Lung microvascular endothelial cell (primary cell): ENCODE results near the gene TEX47. TPM values are rescaled to one million over a fixed set of nuclear protein-coding genes. Genes with fewer than 3 reads are reported as not detected.
A peak's percentile ranks its signal among the peaks of the same experiment; 100 is the strongest.

Experiments
- DNase-seq, 2 donors: peaks; one replicate each; pipeline versions ENCODE4 v3.0.0 to v3.0.0-alpha.2; 2010; ENCODE audit warnings: low read depth in 2 of 2
- total RNA-seq: library from RNA; depleted of rRNA; stranded (reverse); fragments of >200 nt; gene quantifications from 2 replicates; pipeline ENCODE4 v1.2.1, GENCODE V29; 2014

The TEX47 gene
- total RNA-seq = not detected in 2 replicates

DNA sequence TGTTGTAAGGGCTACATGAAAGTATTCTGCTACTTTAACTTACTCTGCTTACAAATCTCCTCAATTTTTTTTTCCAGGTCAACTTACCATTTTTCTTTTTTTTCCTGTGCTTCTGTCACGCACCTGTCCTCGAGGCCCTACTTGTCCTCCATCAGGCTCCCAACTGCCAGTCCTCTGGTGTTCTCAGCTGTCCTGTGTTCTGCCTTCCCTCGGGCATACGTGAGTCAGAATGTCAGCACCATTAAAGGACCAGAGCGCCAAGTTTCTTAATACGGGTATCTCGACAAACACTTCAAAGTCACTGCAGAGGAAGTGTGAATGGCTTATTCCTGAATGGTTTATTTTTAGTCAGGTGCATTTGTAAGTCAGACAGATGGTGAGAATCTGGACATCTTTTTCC lies at the start of gene TEX47:
Gene TEX47 (minus strand): TSS at position 185 of the 400 bp plus-strand sequence. CDS start 795 bp downstream, outside the sequence.
- no peak for DNase-seq

DNA sequence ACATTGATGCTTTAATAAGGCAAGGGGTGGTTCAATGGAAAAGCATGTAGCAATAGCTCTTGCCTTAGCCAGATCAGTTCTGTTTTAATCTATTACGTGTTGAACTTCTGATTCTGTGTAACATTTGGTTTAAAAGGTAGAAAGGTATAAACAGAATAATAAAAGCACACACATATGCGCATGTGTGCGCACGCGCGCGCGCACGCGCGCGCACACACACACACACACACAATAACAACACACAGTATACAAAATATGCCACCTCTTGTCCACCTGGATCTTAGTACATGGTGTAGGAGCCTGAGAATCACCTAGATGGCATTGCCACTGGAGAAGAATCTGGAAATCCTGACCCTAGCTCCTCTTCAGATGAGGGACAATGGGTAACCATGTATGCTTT lies 49.6 kb upstream of the TEX47 start:
- no peak for DNase-seq

DNA sequence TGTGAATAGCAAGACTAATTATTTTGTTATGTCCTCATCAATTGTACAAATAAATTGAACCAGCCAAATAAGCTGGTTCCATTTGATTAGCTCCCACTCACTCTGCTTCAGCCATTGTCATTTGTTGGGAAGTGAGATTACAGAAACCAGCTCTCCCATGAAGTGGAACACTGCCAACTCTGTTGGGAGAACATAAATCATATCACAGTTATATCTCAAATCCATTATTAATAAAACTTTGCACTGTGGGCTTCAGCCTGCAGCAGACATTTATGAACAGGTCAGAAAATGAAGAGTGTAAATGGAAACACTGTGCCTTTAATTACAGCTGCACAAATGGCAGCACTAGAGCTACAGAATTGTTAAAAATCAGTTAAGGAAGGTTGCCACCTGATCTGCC lies 46.7 kb upstream of the TEX47 start:
- DNase-seq = peak in 1 of 2 donors; percentile 5

DNA sequence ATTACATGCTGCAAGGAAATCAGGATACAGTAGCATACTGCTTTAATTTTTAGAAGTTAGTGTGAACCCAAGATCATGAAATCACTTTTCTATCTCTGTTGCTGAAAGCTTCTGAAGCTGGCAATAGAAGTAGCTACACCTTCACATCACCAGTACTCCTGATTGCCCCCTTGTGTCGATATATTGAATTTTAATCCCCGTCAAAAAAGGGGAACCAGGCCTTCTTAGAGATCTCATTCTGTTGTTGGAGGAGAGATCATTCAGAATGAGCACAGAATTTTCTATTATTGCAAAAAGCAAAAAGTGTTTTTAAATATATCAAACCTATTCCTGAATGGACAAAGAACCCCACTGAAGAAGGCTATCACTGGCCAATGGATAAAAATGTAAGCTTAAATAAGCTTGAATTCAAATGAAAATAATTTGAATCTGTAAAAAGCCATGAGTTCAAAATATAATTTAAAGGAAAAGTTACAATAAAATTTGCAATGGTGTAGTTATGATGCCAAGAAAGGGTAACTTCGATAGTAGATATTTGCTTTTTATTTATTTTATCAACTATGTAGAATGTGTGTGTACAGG lies 39.7 kb upstream of the TEX47 start:
- DNase-seq = peak; percentile 28 to 56

DNA sequence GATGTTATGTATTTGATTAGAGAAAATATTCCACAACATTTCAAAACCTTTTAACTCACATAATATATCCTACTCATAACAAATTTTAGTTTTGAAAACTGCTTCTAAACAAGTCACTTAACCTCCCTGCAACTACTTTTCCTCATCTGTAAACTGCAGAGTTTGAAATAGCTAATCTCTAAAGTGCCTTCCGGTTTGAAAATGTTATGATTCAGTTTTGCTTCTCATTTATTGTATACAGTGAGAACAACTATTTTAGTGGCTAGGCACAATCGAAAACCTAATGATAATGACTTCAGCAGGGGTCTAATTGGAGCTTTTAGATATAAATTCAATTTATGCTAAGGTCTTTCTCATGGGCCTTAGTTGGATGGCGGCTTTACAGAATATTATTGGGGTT lies 30.7 kb upstream of the TEX47 start:
- no peak for DNase-seq

DNA sequence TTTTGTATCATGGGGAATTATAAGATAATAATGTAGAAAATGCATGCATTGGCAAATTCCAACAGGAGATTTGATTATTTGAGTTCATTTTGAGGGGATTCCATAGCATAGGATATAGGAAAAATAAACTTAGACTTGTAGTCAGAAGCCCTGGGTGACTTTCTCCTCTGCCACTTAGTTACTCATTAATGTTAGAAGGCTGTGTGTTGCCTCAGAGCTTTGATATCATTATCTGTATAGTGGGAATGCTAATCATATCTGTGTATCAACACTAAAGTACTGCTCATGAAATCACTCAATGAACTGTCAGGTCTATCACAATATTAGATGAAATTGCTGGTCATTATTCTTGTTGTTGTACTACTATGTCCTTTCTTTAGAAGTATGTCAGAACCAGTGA lies 23.0 kb upstream of the TEX47 start:
- no peak for DNase-seq

DNA sequence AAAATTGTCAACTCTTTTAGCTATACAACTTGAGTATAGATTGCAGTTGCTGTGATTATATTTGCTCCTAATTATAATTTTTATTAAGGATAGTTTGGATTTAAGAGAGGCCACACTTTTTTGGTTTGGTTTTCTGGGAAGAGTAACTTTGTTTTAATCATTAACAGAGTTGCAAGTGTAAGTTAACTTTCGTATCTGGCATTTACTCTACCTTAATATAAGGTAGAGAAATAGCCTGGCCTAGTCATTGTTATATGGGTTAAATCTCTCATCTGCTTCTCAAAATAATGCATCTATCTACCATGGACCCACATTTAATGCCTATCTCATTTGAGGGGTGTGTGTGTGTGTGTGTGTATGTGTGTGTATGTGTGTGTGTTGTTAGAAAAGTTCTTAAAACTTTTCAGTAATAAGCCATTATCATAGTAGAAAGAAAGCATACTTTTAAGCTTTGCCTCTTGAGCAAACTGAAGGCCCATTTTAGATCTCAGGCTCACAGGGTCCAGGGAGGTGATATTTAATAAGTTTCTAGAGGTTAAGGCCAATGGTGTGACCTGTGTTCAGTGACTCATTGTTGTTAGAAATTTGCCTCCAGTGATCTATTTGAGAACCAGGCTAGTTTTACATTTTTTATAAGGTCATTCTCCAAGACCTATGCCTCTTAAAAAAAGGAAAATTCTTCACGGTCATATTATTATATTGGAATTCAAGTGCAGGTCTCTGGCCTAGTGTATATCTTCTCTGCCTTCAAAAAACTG lies 10.9 kb upstream of the TEX47 start:
- DNase-seq = no peak

DNA sequence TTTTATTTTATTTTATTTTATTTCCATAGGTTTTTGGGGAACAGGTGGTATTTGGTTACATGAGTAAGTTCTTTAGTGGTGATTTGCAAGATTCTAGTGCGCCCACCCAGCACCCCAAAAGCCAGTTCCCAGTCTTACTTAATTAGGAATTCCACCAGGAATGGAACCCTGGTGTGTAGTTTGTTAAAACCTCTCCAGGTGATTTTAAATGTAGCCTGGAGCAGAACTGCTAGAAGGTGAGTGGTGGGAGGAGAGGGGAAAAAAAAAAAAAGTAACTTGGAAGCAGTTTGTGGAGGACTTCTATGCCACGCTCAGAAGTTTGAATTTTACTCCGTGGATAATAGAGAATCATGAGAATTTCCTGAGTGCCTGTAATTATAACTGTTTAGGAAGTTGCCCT lies 5.5 kb upstream of the TEX47 start:
- DNase-seq = no peak

DNA sequence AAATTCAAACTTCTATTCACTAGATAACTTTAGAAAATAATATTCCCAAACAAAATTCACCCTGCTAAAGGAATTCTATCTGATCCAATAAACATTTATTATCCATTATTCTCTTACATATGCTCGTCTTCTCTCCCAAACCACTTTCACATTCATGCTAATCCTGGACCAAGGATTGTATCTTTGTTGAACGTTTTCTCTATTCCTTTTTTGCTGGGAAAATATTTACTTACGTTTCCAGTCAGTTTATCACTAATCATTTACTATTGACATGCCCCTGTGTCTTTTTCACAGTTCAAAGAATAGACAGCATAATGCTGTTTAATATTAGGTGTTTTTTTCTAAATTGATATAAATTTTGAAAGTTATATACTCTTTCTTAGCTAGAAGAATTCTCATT lies 3.2 kb downstream of the TEX47 start:
- no peak for DNase-seq

DNA sequence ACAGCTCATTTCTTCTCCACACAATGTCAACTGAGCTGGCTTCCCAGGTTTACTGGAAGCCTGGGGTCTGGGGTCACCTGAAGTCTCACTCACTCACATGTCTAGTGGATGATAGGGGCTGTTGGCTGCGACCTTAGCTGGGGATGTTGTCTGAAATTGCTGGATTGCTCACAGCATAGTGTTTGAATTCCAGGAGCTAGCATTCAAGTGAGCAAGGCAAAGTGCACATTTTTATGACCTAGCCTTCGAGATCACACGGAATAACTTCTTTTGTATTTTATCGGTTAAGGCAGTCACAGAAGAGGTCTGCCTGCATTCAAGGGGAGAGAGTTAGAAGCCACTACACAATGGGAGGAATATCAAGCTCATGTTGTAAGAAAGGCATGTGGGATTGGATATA lies 3.6 kb downstream of the TEX47 start:
- DNase-seq = no peak

DNA sequence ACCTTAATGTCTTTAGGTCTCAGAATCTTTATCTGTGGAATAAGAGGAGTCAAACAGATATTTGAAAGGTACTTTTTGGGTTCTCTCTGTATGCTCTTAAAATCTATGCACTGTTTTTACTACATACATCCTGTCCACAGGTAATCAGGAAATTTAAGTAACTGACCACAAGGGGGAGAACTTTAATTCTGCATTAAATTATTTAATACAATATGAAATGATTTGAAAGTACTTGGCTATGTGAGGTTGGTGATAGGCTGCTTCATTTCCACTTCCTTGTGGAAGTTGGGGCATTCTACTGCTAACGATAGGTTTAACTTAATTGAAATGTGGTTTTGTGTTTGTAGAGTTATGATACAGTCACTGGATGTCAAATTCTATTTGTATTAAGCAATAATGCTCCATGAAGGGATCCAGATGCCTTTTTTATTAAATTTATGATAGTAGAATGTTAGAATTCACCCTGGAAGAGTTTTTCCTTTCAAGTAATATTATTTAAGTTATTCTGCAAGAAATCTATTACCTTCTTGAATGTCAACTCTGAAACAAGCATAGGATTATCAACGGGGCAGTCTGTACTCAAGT lies 6.0 kb downstream of the TEX47 start:
- DNase-seq = peak; percentile 30 to 45

DNA sequence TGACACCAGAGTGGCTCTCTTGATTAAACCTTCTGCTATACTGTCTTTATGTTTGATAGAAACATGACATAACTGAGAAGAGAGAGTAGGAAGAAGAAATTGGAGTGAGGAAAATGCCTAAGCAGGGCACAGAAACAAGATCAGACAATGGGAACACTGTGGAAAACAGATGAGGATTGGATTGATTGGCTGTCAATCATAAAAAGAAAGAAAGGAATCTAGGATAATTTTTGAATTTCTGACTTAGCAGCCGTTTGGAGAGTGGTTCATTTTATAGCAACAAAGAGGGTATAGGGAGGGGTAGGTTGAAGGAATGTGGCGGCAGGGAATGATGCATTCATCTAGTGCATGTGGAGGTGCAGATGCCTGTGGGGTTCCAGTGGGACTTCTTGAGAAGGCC lies 7.8 kb downstream of the TEX47 start:
- no peak for DNase-seq

DNA sequence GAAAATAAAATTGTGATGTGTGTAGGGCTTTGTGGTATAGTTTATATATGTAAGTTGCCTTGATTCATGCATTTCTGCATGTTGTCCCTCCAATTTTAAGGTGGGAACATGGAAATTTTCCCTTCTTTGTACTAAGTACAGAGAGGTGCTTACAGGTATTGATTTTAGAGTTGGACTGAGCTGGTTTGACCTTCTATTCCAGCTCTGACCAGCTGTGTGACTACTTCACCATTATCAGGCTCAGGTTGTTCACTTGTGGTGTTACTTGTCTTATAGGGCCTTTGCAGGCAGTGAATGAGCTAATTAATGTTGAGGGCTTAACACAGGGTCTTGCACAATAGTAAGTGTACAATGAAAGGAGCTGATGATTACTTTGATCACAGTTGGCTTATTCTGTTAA lies 19.7 kb downstream of the TEX47 start:
- DNase-seq = no peak

DNA sequence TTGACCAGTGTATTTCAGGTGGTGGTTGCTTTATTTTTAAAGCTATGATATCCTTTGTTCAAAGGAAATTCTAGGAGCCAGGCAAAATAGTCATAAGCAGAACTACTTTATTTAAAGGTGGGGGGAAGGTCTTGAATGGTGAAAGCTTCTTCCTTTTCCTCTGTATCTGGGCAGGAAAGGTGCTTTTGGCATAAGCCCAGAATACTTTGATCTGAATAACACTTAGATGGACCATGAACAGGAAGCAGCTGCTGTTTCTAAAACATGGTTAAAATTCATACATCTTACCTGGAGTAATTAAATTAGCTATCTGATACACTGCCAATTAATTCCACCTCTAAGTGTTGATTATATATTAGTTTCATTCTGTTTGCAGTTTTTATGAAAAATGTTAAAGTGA lies 22.8 kb downstream of the TEX47 start:
- DNase-seq = peak in 1 of 2 donors; percentile 7

DNA sequence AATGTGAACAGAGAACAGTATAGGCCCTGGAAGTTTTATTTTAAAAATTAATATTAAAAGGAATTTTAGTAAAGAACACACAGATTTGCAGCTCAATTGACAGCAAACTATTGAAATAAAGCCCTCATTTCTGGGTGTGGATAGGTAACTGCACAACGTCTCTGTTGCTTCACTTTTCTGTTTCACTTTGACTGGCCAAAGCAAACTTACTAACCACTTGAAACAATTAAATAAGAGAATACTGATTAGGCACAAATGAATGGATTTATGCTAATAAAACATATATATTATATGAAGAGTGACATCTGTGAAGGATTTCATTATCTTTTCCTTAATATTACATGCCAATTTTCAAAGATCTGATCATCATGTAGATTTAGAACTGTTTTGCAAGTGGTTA lies 24.1 kb downstream of the TEX47 start:
- no peak for DNase-seq

DNA sequence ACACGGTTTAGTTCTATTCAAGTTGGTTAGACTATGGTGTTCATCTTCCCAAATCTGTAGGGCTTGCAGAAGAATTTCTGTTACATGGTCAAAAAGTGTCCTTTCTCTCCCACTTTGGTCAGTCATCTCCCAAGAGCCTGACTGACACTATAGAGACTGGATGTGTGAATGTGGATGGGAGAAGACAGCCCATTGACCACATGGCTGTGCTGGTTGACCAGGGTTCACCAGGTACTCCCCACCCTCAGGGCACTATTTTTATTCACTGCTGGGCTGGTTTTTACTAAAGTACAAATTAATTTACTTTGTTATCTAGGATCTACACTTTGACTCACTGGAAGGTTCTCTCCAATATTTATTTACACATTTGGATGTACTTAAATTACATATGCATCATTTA lies 33.8 kb downstream of the TEX47 start:
- DNase-seq = no peak

DNA sequence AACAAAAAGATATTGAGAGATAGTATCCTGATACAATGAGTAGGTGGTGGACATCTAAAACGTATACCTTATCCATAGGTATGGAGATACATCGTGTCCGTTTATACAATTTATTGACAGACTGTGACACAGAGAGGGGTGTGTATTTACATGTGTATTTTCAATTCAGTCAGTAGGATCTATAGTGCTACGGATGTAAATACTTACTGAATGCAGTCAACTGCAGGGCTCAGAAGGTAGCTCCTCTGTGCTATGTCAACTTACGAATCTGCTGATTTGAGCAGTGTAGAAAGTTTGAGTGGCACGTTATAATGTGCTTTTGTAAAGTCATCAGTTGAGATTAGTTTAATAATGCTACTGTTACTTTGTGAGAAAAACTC lies 35.4 kb downstream of the TEX47 start:
- no peak for DNase-seq

DNA sequence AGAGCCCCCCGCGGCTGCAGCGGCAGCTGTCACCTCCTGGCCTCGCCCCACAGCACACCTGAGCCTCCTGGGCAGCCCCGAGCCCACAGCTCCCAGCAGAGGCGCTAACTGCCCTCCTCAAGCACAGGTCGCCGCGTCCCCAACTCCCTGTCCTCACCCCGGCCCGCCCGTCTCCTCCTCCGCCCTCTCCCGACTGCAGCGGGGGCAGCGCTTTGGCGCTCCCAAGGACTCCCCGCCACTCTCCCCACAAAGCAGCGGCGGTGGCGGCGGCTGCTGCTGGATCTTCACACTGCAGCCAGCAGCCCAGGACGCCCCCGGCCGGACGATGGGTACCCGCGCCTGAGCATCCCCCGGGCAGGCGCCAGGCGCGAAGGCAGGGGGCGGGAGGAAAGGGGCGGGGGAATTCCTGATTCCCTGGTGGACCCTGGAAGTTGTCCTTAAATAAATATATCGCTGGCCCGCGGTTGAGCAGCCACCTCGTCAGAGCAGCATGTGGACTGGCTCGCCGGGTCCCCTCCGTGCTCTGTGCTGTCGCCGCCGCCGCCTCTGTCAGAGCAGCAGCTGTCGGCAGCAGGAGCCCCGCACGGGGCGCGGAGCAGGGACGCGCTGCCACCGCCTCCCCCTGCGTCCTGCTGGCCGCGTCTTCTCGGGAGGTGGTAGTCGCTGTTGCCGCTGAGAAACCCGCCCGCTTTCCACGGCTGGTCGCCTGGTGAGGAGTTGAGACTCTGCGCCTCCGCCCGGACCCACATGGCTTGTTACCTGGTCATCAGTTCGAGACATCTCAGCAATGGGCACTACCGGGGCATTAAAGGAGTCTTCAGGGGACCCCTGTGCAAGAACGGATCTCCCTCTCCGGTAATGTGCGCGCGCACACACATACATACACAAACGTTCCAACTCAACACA lies 36.1 kb downstream of the TEX47 start, which contains the start of gene ZNF804B:
Gene ZNF804B (plus strand): TSS at position 471 of the 906 bp plus-strand sequence. CDS start 277 bp downstream, at position 748.
- no peak for DNase-seq

DNA sequence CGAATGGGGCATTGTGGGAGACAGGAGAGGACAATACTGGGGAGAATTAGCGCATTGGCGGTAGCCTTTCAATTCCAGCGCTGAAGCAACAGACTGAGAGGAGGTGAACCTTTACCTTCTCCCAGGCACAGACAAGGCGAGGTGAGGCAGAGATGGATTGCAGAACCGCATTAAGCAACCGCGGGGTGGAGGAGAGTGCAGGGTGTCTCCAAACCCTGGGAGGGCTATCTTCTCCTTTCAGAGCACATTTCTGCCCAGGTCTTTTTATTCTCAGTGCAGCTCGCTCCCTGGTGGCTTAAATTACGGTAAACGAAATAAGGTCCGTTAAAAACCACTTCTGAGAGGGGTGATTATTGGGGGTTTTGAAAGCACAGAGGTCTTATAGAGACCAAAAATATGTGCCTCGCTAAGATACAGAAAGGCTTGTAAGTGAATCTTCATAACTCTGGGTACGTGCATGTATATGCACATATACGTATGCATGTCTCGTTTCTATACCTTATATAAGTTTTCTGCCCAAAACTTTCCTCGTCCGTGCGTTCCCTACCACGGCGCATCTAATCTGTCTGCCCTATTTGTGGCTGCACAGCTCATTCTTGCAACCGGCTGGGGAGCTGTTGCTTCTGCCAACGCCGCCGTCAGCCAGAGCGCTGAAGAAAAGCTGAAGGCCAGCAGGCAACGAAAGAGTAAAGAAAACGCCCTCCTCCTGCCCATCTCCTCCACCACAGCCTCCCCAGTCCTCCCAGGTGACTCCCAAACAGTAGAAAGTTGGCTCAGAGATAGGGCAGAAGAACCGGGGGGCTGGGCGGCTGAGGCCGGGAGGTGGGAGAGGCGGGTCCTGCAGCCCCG lies 36.9 kb downstream of the TEX47 start:
- DNase-seq = no peak

DNA sequence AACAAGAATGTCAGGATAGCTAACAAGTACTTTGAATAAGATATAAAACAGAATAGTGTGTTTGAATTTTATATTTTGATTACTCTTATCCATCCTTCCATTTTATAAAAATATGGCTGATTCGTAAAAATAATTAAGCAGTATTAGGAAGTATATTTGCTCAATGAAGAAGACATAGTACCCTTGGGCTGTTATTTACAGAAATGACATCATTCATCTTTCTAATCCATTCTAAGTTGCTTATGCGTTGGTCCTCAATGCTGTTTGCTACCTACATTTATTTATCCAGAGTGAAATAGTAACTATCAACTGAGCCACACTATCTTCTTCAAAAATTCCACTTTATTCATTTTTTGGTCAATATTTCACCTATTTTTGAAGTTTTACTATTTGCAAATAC lies 38.2 kb downstream of the TEX47 start:
- DNase-seq = no peak

DNA sequence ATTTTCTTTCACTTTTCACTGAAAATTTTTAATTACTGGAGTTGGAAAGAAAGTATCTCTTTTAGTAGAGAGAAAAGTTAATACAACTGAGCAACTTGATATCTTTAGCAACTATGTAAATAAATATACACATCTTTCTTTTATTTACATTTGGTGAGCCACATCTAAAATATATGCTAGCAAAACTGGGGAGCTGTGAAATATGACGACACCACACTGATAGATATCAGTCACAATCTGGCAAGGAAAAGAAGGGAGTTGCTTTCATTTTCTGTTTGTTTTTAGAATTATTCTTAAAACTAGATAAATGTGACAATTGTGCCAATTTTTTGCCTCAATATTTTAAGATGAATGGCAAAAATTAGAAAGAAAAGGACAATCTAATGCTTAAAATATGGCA lies 38.7 kb downstream of the TEX47 start:
- DNase-seq = no peak
